ENCODE measurements around the gene TPM1. TPM values are rescaled to one million over a fixed set of nuclear protein-coding genes. Genes with fewer than 3 reads are reported as not detected.

The TPM1 gene
- total and polyA plus RNA-seq, 7 experiments from 2014 or later = 6.0 to 24.7 (median 12.9) TPM

- Histone ChIP-seq H3K27ac (ENCODE audit: low read depth, low read length) (no peak overlapping the region), H3K4me1 (ENCODE audit: control insufficient read depth in 2 of 2, insufficient read depth in 2 of 2, low read length in 2 of 2) (no peaks in the 10 kb centered on the region), H3K36me3 (ENCODE audit: control insufficient read depth in 2 of 3, insufficient read depth in 3 of 3, low read length in 3 of 3) (no peaks in the 10 kb centered on the region), H3K27me3 (ENCODE audit: control insufficient read depth in 2 of 2, insufficient read depth in 2 of 2, low read length in 2 of 2) (no peaks in the 10 kb centered on the region), H3K9me3 (ENCODE audit: control insufficient read depth in 2 of 3, low read length in 3 of 3) (no peaks in the 10 kb centered on the region), H3K4me3 (ENCODE audit: low read length) (no peak overlapping the region)
- Mint-ChIP-seq H3K27ac (no peak overlapping the region), H3K9me3 (no peaks in the 10 kb centered on the region), H3K4me3 (no peak overlapping the region), H3K4me1 (peaks cover 0 to 4% (median 0%) of the 10 kb centered on the region in 7 donors), H3K36me3 (no peaks in the 10 kb centered on the region), H3K27me3 (peaks cover 0 to 18% (median 0%) of the 10 kb centered on the region in 5 donors)
- intact Hi-C loops (cut with micrococcal nuclease) = loop anchor here in 1 of 2 donors (5.0 kb wide), 1 partner anchor 308 kb away; no protein-coding TSS in a partner anchor
- ChIA-PET POLR2A (interaction anchor here (1.8 kb wide), 1 partner anchor 42 kb away, joined by 4 read pairs; no protein-coding TSS in a partner anchor), CTCF (interaction anchor here (5.9 kb wide), 1 partner anchor 42 kb away, joined by 61 read pairs; no protein-coding TSS in a partner anchor)
- DNase-seq (no peak), ATAC-seq (no peak)
Observed at GRCh38 chr15:63090472-63090871, 47.9 kb downstream of the TPM1 start.

- no peaks in the 10 kb centered on the region for H3K36me3 ChIP-seq (ENCODE audit: control insufficient read depth in 2 of 3, insufficient read depth in 3 of 3, low read length in 3 of 3)
- ATAC-seq (no peak), DNase-seq (no peak)
- intact Hi-C loops (cut with micrococcal nuclease) = loop anchor here in 1 of 2 donors (5.0 kb wide), 1 partner anchor 309 kb away; no protein-coding TSS in a partner anchor
- Mint-ChIP-seq H3K4me1 (peaks cover 0 to 4% (median 0%) of the 10 kb centered on the region in 7 donors), H3K27ac (no peak overlapping the region), H3K9me3 (no peaks in the 10 kb centered on the region), H3K36me3 (no peaks in the 10 kb centered on the region), H3K4me3 (no peak overlapping the region), H3K27me3 (peaks cover 0 to 17% (median 0%) of the 10 kb centered on the region in 5 donors)
- H3K9me3 ChIP-seq (ENCODE audit: control insufficient read depth in 2 of 3, low read length in 3 of 3) = no peaks in the 10 kb centered on the region
- ChIA-PET CTCF (interaction anchor here (5.9 kb wide), 1 partner anchor 43 kb away, joined by 61 read pairs; no protein-coding TSS in a partner anchor), POLR2A (interaction anchor here (1.8 kb wide), 1 partner anchor 42 kb away, joined by 4 read pairs; no protein-coding TSS in a partner anchor)
- no peak overlapping the region for H3K27ac ChIP-seq (ENCODE audit: low read depth, low read length)
- H3K27me3 ChIP-seq (ENCODE audit: control insufficient read depth in 2 of 2, insufficient read depth in 2 of 2, low read length in 2 of 2) = no peaks in the 10 kb centered on the region
- H3K4me1 ChIP-seq (ENCODE audit: control insufficient read depth in 2 of 2, insufficient read depth in 2 of 2, low read length in 2 of 2) = no peaks in the 10 kb centered on the region
- no peak overlapping the region for H3K4me3 ChIP-seq (ENCODE audit: low read length)
Observed at GRCh38 chr15:63090887-63091286, 48.3 kb downstream of the TPM1 start.

GRCh38 chr15:63091679-63092446 is 49.3 kb downstream of the TPM1 start:
- H3K4me1 ChIP-seq (ENCODE audit: control insufficient read depth in 2 of 2, insufficient read depth in 2 of 2, low read length in 2 of 2) = no peaks in the 10 kb centered on the region
- H3K9me3 ChIP-seq (ENCODE audit: control insufficient read depth in 2 of 3, low read length in 3 of 3) = no peaks in the 10 kb centered on the region
- Mint-ChIP-seq H3K27ac (no peak overlapping the region), H3K27me3 (peaks cover 0 to 9% (median 0%) of the 10 kb centered on the region in 5 donors), H3K4me1 (peaks cover 0 to 4% (median 0%) of the 10 kb centered on the region in 7 donors), H3K9me3 (no peaks in the 10 kb centered on the region), H3K36me3 (no peaks in the 10 kb centered on the region), H3K4me3 (no peak overlapping the region)
- intact Hi-C loops (cut with micrococcal nuclease) = loop anchor here (2.0 to 5.0 kb wide), 4 partner anchors 243 to 1021 kb away; no protein-coding TSS in a partner anchor
- ATAC-seq (no peak), DNase-seq (no peak)
- ChIA-PET CTCF (interaction anchor here (5.9 kb wide), 1 partner anchor 44 kb away, joined by 61 read pairs; no protein-coding TSS in a partner anchor), POLR2A (no interaction called here)
- no peak overlapping the region for H3K4me3 ChIP-seq (ENCODE audit: low read length)
- H3K27ac ChIP-seq (ENCODE audit: low read depth, low read length) = no peak overlapping the region
- H3K27me3 ChIP-seq (ENCODE audit: control insufficient read depth in 2 of 2, insufficient read depth in 2 of 2, low read length in 2 of 2) = no peaks in the 10 kb centered on the region
- no peaks in the 10 kb centered on the region for H3K36me3 ChIP-seq (ENCODE audit: control insufficient read depth in 2 of 3, insufficient read depth in 3 of 3, low read length in 3 of 3)

- Mint-ChIP-seq H3K36me3 (no peaks in the 10 kb centered on the region), H3K4me1 (peaks cover 0 to 8% (median 0%) of the 10 kb centered on the region in 7 donors), H3K9me3 (peaks cover 0 to 2% (median 0%) of the 10 kb centered on the region in 11 donors), H3K27ac (no peak overlapping the region), H3K27me3 (peaks cover 0 to 7% (median 0%) of the 10 kb centered on the region in 5 donors), H3K4me3 (no peak overlapping the region)
- Histone ChIP-seq H3K4me1 (ENCODE audit: control insufficient read depth in 2 of 2, insufficient read depth in 2 of 2, low read length in 2 of 2) (no peaks in the 10 kb centered on the region), H3K27me3 (ENCODE audit: control insufficient read depth in 2 of 2, insufficient read depth in 2 of 2, low read length in 2 of 2) (no peaks in the 10 kb centered on the region), H3K4me3 (ENCODE audit: low read length) (no peak overlapping the region), H3K27ac (ENCODE audit: low read depth, low read length) (no peak overlapping the region), H3K36me3 (ENCODE audit: control insufficient read depth in 2 of 3, insufficient read depth in 3 of 3, low read length in 3 of 3) (no peaks in the 10 kb centered on the region), H3K9me3 (ENCODE audit: control insufficient read depth in 2 of 3, low read length in 3 of 3) (no peaks in the 10 kb centered on the region)
- DNase-seq = peak; percentile 40 to 70 (median 60)
- ATAC-seq = peak; percentile 92
- ChIA-PET CTCF (interaction anchor here (0.5 to 5.9 kb wide), 9 partner anchors 26 to 972 kb away, joined by 3 to 61 read pairs (median 3); no protein-coding TSS in a partner anchor), POLR2A (interaction anchor here (1.9 kb wide), 1 partner anchor 46 kb away, joined by 6 read pairs; no protein-coding TSS in a partner anchor)
- intact Hi-C loops (cut with micrococcal nuclease) = loop anchor here (1.0 to 5.0 kb wide), 7 partner anchors 45 to 1023 kb away; no protein-coding TSS in a partner anchor
Observed at GRCh38 chr15:63093486-63094205, 51.1 kb downstream of the TPM1 start.

GRCh38 chr15:63094495-63094931 is 52.0 kb downstream of the TPM1 start:
- Mint-ChIP-seq H3K27me3 (peaks cover 0 to 4% (median 0%) of the 10 kb centered on the region in 5 donors), H3K36me3 (no peaks in the 10 kb centered on the region), H3K27ac (no peak overlapping the region), H3K4me3 (no peak overlapping the region), H3K9me3 (peaks cover 0 to 2% (median 0%) of the 10 kb centered on the region in 11 donors), H3K4me1 (peaks cover 0 to 4% (median 0%) of the 10 kb centered on the region in 7 donors)
- POLR2A ChIA-PET = interaction anchor here (1.9 kb wide), 1 partner anchor 47 kb away, joined by 6 read pairs; no protein-coding TSS in a partner anchor
- DNase-seq (no peak), ATAC-seq (no peak)
- no peak overlapping the region for H3K27ac ChIP-seq (ENCODE audit: low read depth, low read length)
- no peaks in the 10 kb centered on the region for H3K9me3 ChIP-seq (ENCODE audit: control insufficient read depth in 2 of 3, low read length in 3 of 3)
- CTCF ChIA-PET = interaction anchor here (0.9 to 5.9 kb wide), 7 partner anchors 25 to 972 kb away, joined by 3 to 61 read pairs (median 3); no protein-coding TSS in a partner anchor
- H3K36me3 ChIP-seq (ENCODE audit: control insufficient read depth in 2 of 3, insufficient read depth in 3 of 3, low read length in 3 of 3) = no peaks in the 10 kb centered on the region
- H3K4me1 ChIP-seq (ENCODE audit: control insufficient read depth in 2 of 2, insufficient read depth in 2 of 2, low read length in 2 of 2) = no peaks in the 10 kb centered on the region
- intact Hi-C loops (cut with micrococcal nuclease) = loop anchor here in 1 of 2 donors (5.0 kb wide), 1 partner anchor 312 kb away; no protein-coding TSS in a partner anchor
- no peak overlapping the region for H3K4me3 ChIP-seq (ENCODE audit: low read length)
- no peaks in the 10 kb centered on the region for H3K27me3 ChIP-seq (ENCODE audit: control insufficient read depth in 2 of 2, insufficient read depth in 2 of 2, low read length in 2 of 2)

- Histone ChIP-seq H3K27me3 (ENCODE audit: control insufficient read depth in 2 of 2, insufficient read depth in 2 of 2, low read length in 2 of 2) (no peaks in the 10 kb centered on the region), H3K9me3 (ENCODE audit: control insufficient read depth in 2 of 3, low read length in 3 of 3) (no peaks in the 10 kb centered on the region), H3K36me3 (ENCODE audit: control insufficient read depth in 2 of 3, insufficient read depth in 3 of 3, low read length in 3 of 3) (no peaks in the 10 kb centered on the region), H3K27ac (ENCODE audit: low read depth, low read length) (no peak overlapping the region), H3K4me3 (ENCODE audit: low read length) (no peak overlapping the region), H3K4me1 (ENCODE audit: control insufficient read depth in 2 of 2, insufficient read depth in 2 of 2, low read length in 2 of 2) (no peaks in the 10 kb centered on the region)
- no peak for ATAC-seq
- Mint-ChIP-seq H3K9me3 (peaks cover 0 to 4% (median 0%) of the 10 kb centered on the region in 11 donors), H3K4me3 (no peak overlapping the region), H3K27me3 (peaks cover 0 to 4% (median 0%) of the 10 kb centered on the region in 5 donors), H3K27ac (no peak overlapping the region), H3K36me3 (no peaks in the 10 kb centered on the region), H3K4me1 (peaks cover 0 to 4% (median 0%) of the 10 kb centered on the region in 7 donors)
- DNase-seq = no peak
- POLR2A ChIA-PET = no interaction called here
- CTCF ChIA-PET = interaction anchor here (5.9 kb wide), 1 partner anchor 48 kb away, joined by 61 read pairs; no protein-coding TSS in a partner anchor
- intact Hi-C loops (cut with micrococcal nuclease) = no loop called here
Observed at GRCh38 chr15:63096178-63096577, 53.6 kb downstream of the TPM1 start.

Data from naive thymus-derived CD4-positive, alpha-beta T cell (primary cell).